Erythroblast (primary cell): Measurements from ENCODE around the gene ADGRE2.

Experiments
- GATA1 ChIP-seq: IDR thresholded peaks from 2 replicates; pipeline ENCODE4 v1.6.1; 2011; ENCODE audit warnings: low read depth, mild to moderate bottlenecking, control low read depth, low read length, moderate library complexity
- POLR2A ChIP-seq: IDR thresholded peaks from 2 replicates; pipeline ENCODE4 v1.6.1; 2011; ENCODE audit warnings: mild to moderate bottlenecking, low read length

- no peak for TF ChIP-seq POLR2A
- TF ChIP-seq GATA1: no peak
Observed at GRCh38 chr19:14826006-14826405, 47.6 kb upstream of the ADGRE2 start.
